Measurements from ENCODE around the gene RAB3GAP1.
"Not testable (repeated sequence)": the region's sequence is repeated elsewhere in the genome, so short reads cannot be mapped to it uniquely, and the experiment has no call there.

Gene RAB3GAP1

DNA sequence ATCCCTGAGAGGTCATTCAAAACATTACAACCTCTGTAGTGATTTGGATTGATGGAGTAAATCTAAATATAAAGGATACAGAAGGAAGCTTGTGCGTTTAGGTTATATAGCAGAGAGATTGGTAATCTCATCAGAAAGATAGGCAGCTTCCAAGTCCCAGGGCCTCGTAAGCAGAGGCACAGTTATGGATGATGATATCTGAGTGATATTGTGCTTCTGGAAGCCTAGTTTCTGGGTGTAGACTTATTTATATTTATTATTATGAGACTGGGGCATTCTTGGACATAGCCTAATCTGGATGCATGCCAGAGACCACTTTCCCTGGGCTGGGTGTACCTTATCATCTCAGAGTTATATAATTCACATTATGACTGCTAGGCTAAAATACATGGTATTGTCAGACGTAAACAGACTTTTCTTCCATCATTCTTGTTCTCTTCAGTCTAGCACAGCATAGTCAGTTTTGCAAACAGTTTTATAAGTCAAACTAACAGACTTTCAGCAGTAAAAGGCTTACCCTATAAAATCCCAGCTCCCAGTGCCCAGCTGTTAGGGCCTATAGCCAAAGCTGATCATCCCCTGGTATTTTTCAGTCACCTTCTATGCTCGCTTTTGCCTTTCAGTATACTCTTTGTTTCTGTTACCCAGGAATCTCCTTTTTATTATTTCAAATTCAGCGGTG lies 47.9 kb downstream of the RAB3GAP1 start:
- DNase-seq (ENCODE audit: low read depth in 2 of 3, low spot score in 1 of 3), result no peak

DNA sequence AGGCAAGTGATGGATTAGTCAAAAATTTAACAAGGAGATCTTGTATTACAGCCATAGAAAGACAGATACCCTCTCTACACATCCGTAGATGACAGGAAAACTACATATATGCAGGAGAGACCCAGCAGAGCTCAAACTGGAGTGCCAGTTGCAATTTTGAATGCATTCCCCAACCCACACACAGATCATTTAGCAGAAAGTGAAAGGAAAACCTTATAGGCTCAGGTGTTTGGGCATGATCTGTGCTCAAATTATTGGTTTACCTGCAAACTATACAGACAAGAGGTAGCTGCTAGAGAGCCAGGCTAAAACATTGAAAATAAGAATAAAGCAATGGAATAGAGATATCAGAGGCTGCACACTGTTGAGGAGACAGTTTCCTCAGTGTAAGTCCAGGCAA lies 51.8 kb downstream of the RAB3GAP1 start:
- DNase-seq (ENCODE audit: low read depth in 2 of 3, low spot score in 1 of 3), result no peak

DNA sequence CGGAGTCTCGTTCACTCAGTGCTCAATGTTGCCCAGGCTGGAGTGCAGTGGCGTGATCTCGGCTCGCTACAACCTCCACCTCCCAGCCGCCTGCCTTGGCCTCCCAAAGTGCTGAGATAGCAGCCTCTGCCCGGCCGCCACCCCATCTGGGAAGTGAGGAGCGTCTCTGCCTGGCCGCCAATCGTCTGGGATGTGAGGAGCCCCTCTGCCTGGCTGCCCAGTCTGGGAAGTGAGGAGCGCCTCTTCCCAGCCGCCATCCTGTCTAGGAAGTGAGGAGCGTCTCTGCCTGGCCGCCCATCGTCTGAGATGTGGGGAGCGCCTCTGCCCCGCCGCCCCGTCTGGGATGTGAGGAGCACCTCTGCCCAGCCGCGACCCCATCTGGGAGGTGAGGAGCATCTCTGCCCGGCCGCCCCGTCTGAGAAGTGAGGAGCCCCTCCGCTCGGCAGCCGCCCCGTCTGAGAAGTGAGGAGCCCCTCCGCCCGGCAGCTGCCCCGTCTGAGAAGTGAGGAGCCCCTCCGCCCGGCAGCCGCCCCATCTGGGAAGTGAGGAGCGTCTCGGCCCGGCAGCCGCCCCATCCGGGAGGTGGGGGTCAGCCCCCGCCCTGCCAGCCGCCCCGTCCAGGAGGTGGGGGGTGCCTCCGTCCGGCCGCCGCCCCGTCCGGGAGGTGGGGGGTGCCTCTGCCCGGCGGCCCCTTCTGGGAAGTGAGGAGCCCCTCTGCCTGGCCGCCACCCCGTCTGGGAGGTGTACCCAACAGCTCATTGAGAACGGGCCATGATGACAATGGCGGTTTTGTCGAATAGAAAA lies 53.6 kb downstream of the RAB3GAP1 start:
- not testable (repeated sequence) for DNase-seq (ENCODE audit: low read depth in 2 of 3, low spot score in 1 of 3)

GRCh38 chr2:135113322-135113721 lies 61.2 kb downstream of the RAB3GAP1 start:
- no peak for DNase-seq (ENCODE audit: low read depth in 2 of 3, low spot score in 1 of 3)

DNA sequence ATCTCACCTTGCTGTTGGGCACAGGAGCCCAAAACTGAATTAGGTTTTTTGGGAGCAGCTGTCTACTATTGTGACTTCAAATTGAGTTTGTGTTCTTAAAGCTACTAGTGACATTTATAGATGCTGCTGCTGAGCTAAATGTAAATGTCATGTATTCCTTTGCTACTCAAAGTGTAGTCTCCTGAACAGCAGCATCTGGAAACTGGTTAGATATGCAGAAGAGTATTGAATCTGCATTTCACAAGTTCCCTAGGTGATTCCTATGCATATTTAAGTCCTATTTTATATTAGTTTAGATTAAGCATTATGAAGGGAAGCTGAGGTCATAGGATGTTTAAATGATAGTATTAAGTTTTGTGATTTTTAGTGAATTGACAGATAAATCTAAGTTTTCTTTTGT lies 67.5 kb downstream of the RAB3GAP1 start:
- DNase-seq (ENCODE audit: low read depth in 2 of 3, low spot score in 1 of 3), result no peak

DNA sequence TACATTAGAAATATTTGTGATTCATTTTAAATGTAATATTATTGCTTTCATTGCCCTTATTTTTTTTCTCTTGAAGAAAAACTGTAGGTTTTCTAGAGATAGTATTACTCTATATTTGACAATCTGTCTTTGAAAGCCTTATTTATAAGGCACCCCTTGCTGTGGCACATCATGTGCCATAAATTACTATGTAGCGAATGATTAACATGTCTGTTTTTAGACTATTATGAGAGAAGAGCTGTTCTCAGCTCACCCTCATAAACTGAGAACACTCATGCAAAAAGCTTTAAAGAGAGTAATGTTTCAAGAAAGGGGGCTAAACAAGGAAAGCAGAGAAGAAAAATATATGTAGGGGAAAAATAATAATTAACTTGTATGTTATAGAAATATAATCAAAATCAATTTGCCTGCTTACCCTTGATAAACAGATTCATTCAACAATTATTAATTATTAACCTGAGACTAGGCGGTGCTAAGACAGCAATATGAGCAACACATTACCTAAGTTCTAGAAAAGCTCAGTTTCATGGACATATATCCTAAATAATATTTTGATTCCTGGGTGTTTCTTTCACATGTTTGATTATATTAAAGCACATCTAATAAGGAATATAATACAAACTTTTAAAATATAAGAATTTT lies 69.0 kb downstream of the RAB3GAP1 start:
- no peak for DNase-seq (ENCODE audit: low read depth in 2 of 3, low spot score in 1 of 3)

- not testable (repeated sequence) for DNase-seq (ENCODE audit: low read depth in 2 of 3, low spot score in 1 of 3)
These were observed 69.6 kb downstream of the RAB3GAP1 start for GRCh38 chr2:135121658-135122039.

- no peak for DNase-seq (ENCODE audit: low read depth in 2 of 3, low spot score in 1 of 3)
These were observed 73.1 kb downstream of the RAB3GAP1 start for GRCh38 chr2:135124924-135125886.

GRCh38 chr2:135125940-135126339 lies 73.8 kb downstream of the RAB3GAP1 start:
- no peak for DNase-seq (ENCODE audit: low read depth in 2 of 3, low spot score in 1 of 3)

GRCh38 chr2:135130751-135131150 lies 78.7 kb downstream of the RAB3GAP1 start:
- no peak for DNase-seq (ENCODE audit: low read depth in 2 of 3, low spot score in 1 of 3)

- no peak for DNase-seq (ENCODE audit: low read depth in 2 of 3, low spot score in 1 of 3)
These were observed 80.2 kb downstream of the RAB3GAP1 start for GRCh38 chr2:135132314-135132713.

DNA sequence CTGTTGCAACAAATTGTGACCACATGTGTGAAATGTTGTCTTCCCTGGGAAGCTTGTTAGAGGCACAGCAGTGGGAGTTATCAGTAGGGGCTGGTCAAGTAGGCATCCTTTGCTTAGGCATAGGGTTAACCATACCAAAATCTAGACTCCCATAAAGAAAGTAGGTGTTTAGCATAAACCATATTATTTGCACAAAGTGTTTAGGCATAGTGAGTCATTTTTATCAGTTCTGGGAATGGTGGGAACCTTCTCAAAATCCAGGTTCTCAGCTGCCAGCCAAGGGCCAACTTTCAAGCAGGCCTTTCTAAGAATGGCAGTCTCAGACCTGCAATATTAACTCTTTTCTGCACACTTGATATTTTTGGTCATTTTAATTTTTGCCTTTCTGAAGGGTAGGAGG lies 88.5 kb downstream of the RAB3GAP1 start:
- no peak for DNase-seq (ENCODE audit: low read depth in 2 of 3, low spot score in 1 of 3)

DNA sequence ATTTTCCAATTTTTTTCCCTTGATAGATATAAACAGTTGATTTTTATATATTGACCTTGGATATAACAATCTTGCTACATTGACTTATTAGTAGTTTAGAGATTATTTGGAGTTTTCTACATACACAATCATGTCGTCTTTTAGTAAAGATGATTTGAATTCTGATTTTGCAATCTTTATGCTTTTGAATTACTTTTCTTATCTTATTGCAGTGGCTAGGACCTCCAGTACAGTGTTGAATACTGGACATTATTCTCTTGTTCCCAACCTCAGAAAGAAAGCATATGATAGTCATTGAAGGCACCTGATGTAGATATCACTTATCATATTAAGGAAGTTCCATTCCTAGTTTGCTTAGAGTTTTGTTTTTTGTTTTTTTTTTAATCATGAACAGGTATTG lies 90.2 kb downstream of the RAB3GAP1 start:
- no peak for DNase-seq (ENCODE audit: low read depth in 2 of 3, low spot score in 1 of 3)

DNA sequence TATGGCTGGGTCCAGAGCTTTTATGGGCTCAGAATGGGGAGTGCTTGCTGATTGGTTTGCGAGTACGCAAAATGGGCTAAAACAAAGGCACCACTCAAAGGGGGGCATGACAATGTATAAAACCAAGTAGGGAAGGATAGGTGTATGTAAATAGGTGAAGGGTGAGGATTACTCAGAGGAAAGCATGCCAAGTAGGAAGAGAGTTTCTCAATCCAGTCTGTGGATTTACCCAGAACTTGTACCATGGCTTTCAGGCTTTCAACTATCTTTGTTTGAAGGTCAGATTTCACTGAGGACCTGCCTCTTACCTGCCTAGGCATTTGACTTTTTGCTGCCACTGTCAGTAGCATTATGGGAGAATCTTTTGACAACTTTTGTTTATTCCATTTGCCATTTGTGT lies 92.3 kb downstream of the RAB3GAP1 start:
- DNase-seq (ENCODE audit: low read depth in 2 of 3, low spot score in 1 of 3), result no peak

- DNase-seq (ENCODE audit: low read depth in 2 of 3, low spot score in 1 of 3), result no peak
These were observed 97.2 kb downstream of the RAB3GAP1 start for GRCh38 chr2:135149251-135149650.

- no peak for DNase-seq (ENCODE audit: low read depth in 2 of 3, low spot score in 1 of 3)
These were observed 98.6 kb downstream of the RAB3GAP1 start for GRCh38 chr2:135150725-135151124.

DNA sequence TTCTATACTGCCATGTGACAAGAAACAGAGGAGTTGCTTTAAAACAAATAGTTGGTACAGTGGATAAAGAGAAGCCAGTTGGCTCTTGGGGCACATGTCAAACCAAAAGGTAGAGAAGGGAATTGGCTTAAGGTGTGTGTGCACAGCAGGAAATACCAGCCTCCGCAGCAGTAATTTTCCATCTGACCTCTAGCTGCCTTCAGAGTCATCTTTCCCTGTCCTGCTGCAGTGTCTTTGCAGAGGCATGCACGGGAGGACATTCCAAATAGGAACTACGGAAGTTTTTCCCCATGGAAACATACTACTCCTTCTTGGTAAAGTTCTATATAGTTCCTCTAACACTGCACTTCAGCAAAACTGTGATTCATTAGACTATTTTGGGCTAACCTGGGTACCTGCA lies 99.5 kb downstream of the RAB3GAP1 start:
- no peak for DNase-seq (ENCODE audit: low read depth in 2 of 3, low spot score in 1 of 3)

GRCh38 chr2:135152361-135152760 lies 100.3 kb downstream of the RAB3GAP1 start:
- no peak for DNase-seq (ENCODE audit: low read depth in 2 of 3, low spot score in 1 of 3)

DNA sequence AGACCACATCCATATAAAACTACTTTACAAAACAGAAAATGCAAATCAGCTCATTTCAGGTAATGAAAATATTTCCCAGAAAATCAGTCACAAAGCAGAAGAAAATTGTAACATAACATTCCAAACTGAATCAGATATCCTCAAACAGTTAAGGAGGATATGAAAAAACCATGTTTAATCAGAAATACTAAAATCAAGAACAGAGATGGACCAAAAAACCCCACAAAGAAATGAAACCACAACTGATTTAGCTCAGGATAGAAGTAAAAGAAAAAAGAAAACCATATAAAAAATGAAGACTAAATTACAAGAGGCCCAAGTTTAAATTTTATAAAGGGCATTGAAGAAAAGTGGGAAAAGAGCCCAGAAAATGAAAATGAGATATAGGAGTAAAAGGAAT lies 102.9 kb downstream of the RAB3GAP1 start:
- DNase-seq (ENCODE audit: low read depth in 2 of 3, low spot score in 1 of 3), result no peak

GRCh38 chr2:135157856-135158255 lies 105.8 kb downstream of the RAB3GAP1 start:
- DNase-seq (ENCODE audit: low read depth in 2 of 3, low spot score in 1 of 3), result no peak

GRCh38 chr2:135159191-135159590 lies 107.1 kb downstream of the RAB3GAP1 start:
- DNase-seq (ENCODE audit: low read depth in 2 of 3, low spot score in 1 of 3), result no peak

Data from stimulated activated CD4-positive, alpha-beta T cell treated with anti-CD3 and anti-CD28 coated beads, Interleukin-12 subunit alpha, Interleukin-12 subunit beta, amount 100 ng/mL, for 48 hours (primary cell).